T-helper 1 cell treated with Interleukin-12 subunit alpha and Interleukin-12 subunit beta and Interleukin-4 antibody, amounts not matched to agents 30 μg/mL and 1 μg/mL, for 36 hours (primary cell): ENCODE measurements around the gene CEMIP.

Experiments used
- H3K27ac Mint-ChIP-seq: one replicate; pipeline ENCODE4 v1.8.0; 2021; ENCODE audit warnings: mild to moderate bottlenecking, mixed read lengths
- H3K27me3 Mint-ChIP-seq: one replicate; pipeline ENCODE4 v1.8.0; 2021; ENCODE audit warnings: low read depth, mixed read lengths
- H3K36me3 Mint-ChIP-seq: one replicate; pipeline ENCODE4 v1.8.0; 2021; ENCODE audit warnings: low read depth, mixed read lengths
- H3K4me1 Mint-ChIP-seq: one replicate; pipeline ENCODE4 v1.8.0; 2021; ENCODE audit warnings: low read depth, mixed read lengths
- H3K4me3 Mint-ChIP-seq: one replicate; pipeline ENCODE4 v1.8.0; 2021; ENCODE audit warnings: mild to moderate bottlenecking, moderate library complexity, mixed read lengths
- H3K9me3 Mint-ChIP-seq: one replicate; pipeline ENCODE4 v1.8.0; 2021; ENCODE audit warnings: mixed read lengths

CEMIP gene

DNA sequence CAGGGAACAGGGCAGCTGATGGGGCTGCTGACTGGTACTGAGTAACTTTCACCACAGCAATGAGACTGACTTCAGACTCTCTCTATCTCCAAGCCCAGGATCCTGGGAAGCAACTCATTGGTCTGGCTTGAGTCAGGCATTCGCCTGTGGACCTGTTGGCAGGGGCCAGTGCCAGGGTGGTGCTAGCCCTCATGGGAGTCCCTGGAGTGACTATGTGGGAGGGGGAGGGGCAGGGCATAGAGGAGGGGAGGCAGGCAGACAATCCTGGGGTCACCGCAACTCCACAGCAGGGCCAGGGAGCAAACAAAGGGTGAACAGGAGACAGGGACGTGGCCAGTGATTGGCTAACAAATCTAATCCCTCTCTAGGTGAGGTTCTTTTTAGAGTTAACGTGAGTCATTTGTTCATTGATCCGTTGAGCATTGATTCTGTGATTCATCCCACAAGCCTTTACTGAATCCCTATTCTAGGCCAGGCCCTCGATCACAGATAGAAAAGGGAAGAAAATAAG is 71.8 kb downstream of the CEMIP start:
- no peaks in the 10 kb centered on the region for H3K4me1 Mint-ChIP-seq
- no peak overlapping the region for H3K27ac Mint-ChIP-seq
- no peak overlapping the region for H3K4me3 Mint-ChIP-seq
- peaks cover 23% of the 10 kb centered on the region for H3K27me3 Mint-ChIP-seq
- no peaks in the 10 kb centered on the region for H3K36me3 Mint-ChIP-seq
- H3K9me3 Mint-ChIP-seq = no peaks in the 10 kb centered on the region

DNA sequence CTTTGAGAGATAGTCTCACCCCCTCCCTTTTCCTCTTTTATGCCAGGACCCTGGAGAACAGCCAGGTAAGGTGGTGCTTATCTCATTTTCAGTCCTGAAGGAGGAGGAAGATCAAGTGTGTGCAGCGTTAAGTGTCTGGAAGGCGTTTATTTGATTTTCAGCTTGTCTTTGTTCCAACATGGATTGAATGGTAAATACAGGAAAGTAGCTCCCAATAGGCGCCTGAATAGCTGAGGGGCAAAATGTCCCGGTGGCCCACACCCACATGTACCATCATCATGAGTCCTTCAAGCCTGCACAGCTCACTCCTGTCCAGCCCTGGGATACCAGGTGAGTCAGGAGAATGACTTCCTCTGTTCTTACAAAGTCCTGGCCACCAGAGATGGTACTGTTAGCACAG is 73.5 kb downstream of the CEMIP start:
- Mint-ChIP-seq H3K27me3 (peaks cover 18% of the 10 kb centered on the region), H3K4me1 (peaks cover 2% of the 10 kb centered on the region), H3K36me3 (no peaks in the 10 kb centered on the region), H3K4me3 (no peak overlapping the region), H3K9me3 (no peaks in the 10 kb centered on the region), H3K27ac (no peak overlapping the region)

DNA sequence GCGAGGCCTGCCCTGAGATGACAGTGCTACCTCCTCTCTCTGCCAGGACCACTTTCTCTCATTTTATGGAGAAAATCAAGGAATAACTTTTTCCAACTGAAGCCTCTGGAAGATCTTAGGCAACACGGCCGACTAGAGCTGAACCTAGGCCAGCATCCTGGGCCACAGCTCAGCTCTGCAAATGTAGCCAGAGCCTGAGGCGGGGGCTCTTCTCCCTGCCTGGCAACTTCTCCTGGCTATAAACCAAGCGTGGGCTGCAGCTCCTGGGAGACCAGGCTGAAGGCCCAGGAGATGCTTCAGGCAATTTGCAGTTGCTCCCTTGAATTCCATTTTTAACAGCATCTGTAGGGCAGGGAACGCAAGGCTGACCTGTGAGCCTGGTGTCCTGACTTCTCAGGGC is 74.9 kb downstream of the CEMIP start:
- H3K27me3 Mint-ChIP-seq = peaks cover 18% of the 10 kb centered on the region
- no peaks in the 10 kb centered on the region for H3K9me3 Mint-ChIP-seq

DNA sequence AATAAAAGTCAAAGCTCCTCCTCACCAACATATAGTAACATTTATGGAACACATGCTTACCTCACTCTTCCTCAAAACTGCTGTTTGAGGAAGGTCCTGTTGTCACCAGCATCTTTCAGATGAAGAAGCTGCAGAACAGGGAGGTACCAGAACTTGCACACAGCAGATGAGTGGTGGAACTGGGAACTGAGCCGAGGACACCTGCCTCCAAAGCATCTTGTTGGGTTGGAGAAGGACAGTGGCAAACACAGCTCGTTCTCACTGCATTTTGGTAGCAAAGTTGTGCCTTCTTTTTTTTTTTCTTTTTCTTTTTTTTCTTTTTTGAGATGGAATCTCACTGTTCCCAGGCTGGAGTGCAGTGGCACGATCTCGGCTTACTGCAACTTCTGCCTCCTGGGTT is 76.0 kb downstream of the CEMIP start:
- Mint-ChIP-seq H3K27me3 (peaks cover 13% of the 10 kb centered on the region), H3K27ac (no peak overlapping the region), H3K4me1 (peaks cover 2% of the 10 kb centered on the region), H3K9me3 (no peaks in the 10 kb centered on the region), H3K36me3 (no peaks in the 10 kb centered on the region), H3K4me3 (no peak overlapping the region)

More for the DNA sequence above, 74.9 kb downstream of the CEMIP start:
- Mint-ChIP-seq H3K27ac (no peak overlapping the region), H3K4me1 (peaks cover 2% of the 10 kb centered on the region), H3K4me3 (no peak overlapping the region), H3K36me3 (no peaks in the 10 kb centered on the region)

DNA sequence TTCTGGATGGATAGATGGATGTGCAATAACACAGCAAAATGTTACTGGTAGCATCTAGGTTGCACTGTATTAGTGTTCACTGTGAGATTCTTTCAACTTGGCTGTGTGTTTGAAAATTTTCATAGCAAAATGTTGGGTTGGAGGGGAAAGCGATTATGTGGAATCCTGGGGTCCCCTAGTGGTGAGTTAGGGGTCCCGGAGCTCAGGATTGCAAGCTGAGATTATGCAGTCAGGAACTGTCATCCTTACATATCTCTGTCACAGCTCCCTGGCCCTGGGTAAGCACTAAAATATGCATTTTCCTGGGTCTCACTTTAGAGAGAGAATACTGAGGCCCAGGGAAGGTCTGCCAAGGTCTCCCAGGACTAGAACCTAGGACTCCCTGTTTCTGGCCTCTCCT is 77.2 kb downstream of the CEMIP start:
- Mint-ChIP-seq H3K27ac (no peak overlapping the region), H3K9me3 (no peaks in the 10 kb centered on the region), H3K4me1 (peaks cover 2% of the 10 kb centered on the region), H3K27me3 (peaks cover 16% of the 10 kb centered on the region), H3K4me3 (no peak overlapping the region), H3K36me3 (no peaks in the 10 kb centered on the region)

DNA sequence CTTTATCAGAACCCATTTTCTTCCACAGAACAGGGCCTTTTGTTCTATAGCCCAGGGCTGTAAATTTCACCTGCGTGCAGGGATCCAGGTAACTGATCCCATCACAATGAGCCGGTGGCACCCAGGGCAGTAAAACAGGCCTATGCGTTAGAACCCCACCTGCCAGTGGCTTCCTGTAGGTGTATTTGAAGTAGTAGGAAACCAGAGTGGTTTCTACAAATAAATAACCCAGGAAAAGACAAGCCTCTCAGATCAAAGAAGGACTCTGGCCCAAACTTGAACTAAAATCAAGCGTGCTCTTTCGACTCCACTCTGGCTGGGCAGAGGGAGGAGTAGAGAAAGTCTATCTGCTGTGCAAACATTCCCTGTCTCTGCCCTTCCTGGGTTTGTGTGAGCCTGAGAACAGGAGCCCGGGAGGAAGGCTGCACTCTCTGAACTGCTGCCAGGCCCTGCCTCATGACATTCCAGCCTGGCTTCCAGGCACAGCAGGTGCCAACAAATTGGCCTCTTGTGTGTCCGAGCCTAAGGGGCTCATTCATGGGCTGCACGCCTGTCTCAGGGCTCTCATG is 77.7 kb downstream of the CEMIP start:
- H3K4me1 Mint-ChIP-seq = peaks cover 2% of the 10 kb centered on the region
- no peaks in the 10 kb centered on the region for H3K9me3 Mint-ChIP-seq
- peaks cover 11% of the 10 kb centered on the region for H3K27me3 Mint-ChIP-seq
- no peak overlapping the region for H3K4me3 Mint-ChIP-seq
- H3K27ac Mint-ChIP-seq = no peak overlapping the region
- no peaks in the 10 kb centered on the region for H3K36me3 Mint-ChIP-seq

DNA sequence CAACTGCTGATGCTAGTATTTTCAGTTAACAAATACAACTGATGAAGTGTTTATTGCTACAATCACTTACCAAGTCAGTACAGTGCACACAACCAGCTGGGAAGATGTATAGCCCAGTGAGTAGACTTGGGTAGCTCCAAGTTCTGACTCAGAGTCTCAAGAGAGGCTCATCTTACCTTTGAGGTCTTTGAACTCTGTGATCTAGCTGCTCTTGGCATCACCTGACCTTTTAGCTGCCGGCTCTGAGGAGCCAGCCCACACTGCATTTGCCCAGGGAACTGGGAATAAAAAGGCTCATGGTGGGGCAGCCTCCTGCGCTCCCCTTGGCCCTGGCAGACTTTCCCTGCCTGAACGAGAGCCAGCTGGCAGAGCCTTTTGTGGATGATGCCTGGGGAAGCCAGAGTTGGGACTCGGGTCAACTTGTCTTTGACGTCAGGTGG is 82.6 kb downstream of the CEMIP start:
- Mint-ChIP-seq H3K4me1 (peaks cover under 1% of the 10 kb centered on the region), H3K27ac (no peak overlapping the region), H3K36me3 (no peaks in the 10 kb centered on the region), H3K4me3 (no peak overlapping the region), H3K27me3 (peaks cover 4% of the 10 kb centered on the region), H3K9me3 (no peaks in the 10 kb centered on the region)

DNA sequence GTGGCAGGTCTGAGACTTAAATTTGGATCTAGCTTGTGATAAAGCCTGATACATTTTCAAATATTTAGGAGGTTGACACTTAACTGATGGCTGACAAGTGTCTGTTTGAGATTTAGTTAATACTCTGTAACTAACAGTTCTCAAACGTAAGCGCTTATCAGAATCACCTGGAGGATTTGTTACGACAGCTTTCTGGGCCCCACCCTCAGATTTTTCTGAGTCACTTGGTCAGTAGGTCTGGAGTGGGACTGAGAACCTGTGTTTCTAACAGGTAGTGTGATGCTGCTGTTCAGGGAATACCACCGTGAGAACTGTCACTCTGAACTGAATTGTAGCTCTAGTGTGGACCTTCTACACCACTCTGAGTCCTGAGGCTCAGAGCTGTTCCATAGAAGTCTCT is 85.5 kb downstream of the CEMIP start:
- Mint-ChIP-seq H3K9me3 (no peaks in the 10 kb centered on the region), H3K4me1 (no peaks in the 10 kb centered on the region), H3K36me3 (no peaks in the 10 kb centered on the region), H3K4me3 (no peak overlapping the region), H3K27ac (no peak overlapping the region), H3K27me3 (peaks cover 4% of the 10 kb centered on the region)

DNA sequence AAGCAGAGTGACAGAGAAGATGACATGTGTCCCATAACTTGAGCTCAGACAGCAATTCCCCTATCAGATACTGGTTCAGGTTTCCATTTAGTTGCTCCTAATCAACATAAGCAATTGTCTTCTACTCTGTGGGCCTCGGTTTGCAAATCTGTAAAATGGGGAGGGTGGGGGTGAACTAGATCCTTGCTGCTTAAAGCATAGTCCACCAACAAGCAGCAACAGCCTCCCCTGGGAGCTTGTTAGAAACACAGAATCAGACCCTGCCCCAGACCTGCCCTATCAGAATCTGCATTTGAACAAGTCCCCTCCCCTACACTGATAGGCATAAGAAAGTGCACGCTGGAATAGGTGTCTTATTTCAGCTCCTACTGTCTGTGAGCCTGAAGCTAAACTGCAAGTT is 87.8 kb downstream of the CEMIP start:
- Mint-ChIP-seq H3K4me3 (no peak overlapping the region), H3K36me3 (no peaks in the 10 kb centered on the region), H3K27me3 (no peaks in the 10 kb centered on the region), H3K9me3 (no peaks in the 10 kb centered on the region), H3K27ac (no peak overlapping the region), H3K4me1 (no peaks in the 10 kb centered on the region)

DNA sequence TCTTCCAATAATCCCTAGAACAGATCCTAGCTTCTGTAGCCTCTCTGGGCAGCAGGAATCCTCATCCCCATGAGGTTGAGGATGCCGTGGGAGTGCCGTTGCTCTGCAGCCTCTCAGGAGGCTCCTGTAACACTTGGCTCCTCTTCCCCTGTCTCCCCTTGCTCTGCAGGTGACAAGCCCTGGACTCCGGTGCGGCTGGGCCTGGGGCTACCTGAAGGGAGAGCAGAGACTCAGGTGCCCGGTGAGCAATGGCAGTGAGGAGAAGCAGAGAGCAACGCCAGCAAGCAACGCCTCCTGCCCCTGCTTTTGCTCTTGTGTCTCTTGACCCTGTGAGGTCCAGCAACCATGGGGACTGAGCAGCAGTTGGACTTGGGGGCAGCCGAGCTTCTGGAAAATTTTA is 91.2 kb downstream of the CEMIP start:
- Mint-ChIP-seq H3K9me3 (no peaks in the 10 kb centered on the region), H3K4me3 (no peak overlapping the region), H3K27me3 (no peaks in the 10 kb centered on the region), H3K4me1 (no peaks in the 10 kb centered on the region), H3K27ac (no peak overlapping the region), H3K36me3 (no peaks in the 10 kb centered on the region)

DNA sequence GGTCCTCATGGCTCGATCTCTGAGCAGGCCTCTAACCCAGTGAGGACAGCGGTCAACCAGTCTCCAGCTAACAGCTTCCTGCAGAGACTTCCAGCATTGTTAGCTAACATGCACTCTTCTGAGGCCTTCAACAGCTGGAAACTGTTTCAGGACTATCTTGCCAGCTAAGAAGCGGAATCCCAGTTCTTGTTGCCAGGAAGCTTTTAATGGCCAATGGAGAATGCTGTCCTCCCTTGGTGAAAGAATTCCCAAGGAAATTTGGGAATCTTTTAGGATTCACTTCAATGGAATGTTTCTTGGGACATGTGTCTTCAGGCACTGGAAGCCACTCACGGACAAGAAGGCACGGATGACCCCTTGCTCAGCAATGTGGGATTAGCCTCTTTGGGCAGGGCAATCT is 91.7 kb downstream of the CEMIP start:
- Mint-ChIP-seq H3K27ac (no peak overlapping the region), H3K4me3 (no peak overlapping the region), H3K36me3 (no peaks in the 10 kb centered on the region), H3K4me1 (no peaks in the 10 kb centered on the region), H3K9me3 (no peaks in the 10 kb centered on the region), H3K27me3 (no peaks in the 10 kb centered on the region)

DNA sequence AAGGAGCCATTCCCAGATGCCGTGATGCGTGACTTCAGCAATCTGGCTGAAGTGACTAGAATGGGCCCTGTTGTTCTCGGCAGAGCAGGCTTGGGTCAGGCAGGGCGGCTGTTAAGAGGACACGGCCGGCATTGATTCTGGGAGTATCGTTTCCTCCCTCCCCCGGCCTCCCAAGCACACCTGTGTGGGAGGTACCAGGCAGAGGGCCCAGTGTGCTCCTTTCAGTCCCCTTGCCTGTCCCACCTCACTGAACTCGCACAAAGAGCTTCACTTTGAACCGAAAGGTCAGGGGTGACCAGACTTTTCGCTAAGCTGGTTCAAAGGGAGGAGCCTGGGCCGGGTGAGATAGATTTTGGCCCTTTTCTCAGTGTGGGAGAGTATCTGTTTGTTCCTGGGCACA is 92.7 kb downstream of the CEMIP start:
- Mint-ChIP-seq H3K4me1 (no peaks in the 10 kb centered on the region), H3K27me3 (no peaks in the 10 kb centered on the region), H3K4me3 (no peak overlapping the region), H3K36me3 (no peaks in the 10 kb centered on the region), H3K27ac (no peak overlapping the region), H3K9me3 (no peaks in the 10 kb centered on the region)

DNA sequence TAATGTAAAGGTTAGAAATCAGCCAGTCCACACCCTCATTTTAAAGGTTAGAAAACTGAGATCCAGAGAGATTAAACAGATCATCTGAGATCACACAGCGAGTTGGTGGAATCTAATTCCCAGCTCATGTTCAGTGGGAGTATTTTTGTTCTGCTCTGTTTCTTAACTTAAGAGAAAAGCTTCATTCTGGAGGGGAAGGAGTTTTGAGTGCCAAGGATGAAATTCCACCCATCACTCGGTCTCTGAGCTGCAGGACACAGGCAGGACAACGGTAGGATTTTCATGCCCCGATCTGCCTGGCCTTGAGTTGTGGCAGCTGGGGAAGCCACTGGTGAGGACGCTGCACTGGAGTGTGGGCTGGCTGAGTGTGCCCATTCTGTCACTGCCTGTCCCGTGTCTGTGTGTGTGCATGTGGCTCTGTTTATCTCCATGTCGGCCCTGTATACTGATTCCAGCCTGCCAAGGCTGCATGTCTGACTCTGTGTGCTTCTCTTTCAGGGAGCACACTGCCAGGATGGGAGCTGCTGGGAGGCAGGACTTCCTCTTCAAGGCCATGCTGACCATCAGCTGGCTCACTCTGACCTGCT is 94.3 kb downstream of the CEMIP start:
- no peaks in the 10 kb centered on the region for H3K4me1 Mint-ChIP-seq
- no peak overlapping the region for H3K27ac Mint-ChIP-seq
- no peaks in the 10 kb centered on the region for H3K36me3 Mint-ChIP-seq
- H3K27me3 Mint-ChIP-seq = peaks cover 6% of the 10 kb centered on the region
- H3K4me3 Mint-ChIP-seq = no peak overlapping the region
- H3K9me3 Mint-ChIP-seq = no peaks in the 10 kb centered on the region

DNA sequence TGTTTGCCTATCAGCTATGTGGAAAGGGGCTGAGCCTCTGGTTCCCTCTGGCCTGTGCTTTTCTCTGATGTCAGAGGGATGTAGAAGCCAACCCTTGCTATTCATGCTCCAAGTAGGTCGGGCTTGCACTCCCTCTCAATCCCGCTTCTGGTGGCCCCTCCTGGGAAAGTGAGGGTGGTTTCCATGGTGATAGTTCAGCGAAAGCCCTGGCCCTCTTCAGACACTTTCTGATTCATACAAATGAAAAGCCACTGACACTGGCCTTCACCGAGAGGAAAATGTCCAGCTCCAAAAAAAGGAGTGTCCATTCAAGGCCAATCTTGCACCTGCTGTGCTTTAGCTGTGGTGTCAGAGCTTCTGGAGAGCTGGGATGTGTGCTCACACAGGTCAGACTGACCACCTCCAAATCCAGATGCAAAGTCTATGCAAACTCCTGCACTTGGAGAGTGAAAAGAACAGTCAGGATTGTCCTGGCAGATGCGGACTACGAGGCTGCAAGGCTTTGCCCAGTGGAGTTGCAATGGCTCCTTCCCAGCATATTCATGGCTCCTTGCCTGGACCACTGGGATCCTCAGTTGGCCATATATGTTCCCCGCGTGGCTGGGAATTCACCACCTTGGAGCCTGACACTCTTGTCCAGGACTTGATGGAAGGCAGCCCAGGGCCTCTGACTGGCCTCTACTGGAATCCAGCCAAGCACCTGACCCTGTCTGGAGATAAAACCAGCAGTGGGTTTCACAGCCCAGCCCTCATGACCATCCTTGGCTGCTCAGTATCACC is 96.6 kb downstream of the CEMIP start:
- H3K36me3 Mint-ChIP-seq = no peaks in the 10 kb centered on the region
- H3K9me3 Mint-ChIP-seq = no peaks in the 10 kb centered on the region
- H3K27ac Mint-ChIP-seq = no peak overlapping the region
- H3K4me1 Mint-ChIP-seq = no peaks in the 10 kb centered on the region
- no peak overlapping the region for H3K4me3 Mint-ChIP-seq
- peaks cover 6% of the 10 kb centered on the region for H3K27me3 Mint-ChIP-seq

DNA sequence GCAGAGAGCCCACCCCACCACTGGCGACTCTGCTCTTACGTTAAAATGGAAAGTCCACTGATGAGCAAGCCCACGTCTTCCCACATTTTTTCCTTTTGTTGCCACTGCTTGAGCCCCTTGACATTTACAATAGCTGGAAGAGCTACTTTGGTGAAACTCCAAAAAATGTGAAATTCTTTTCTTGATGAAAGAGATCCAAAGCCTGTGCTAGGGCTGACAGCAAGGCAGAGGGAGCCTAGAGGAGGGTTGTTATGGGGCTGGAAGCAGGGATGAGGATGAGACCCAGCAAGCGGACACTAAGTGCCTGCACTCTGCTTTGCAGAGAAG is 97.1 kb downstream of the CEMIP start:
- no peaks in the 10 kb centered on the region for H3K4me1 Mint-ChIP-seq
- H3K9me3 Mint-ChIP-seq = no peaks in the 10 kb centered on the region
- H3K27ac Mint-ChIP-seq = no peak overlapping the region
- peaks cover 6% of the 10 kb centered on the region for H3K27me3 Mint-ChIP-seq
- H3K4me3 Mint-ChIP-seq = no peak overlapping the region
- H3K36me3 Mint-ChIP-seq = no peaks in the 10 kb centered on the region
